Activated T-helper 1 cell treated with Interleukin-2 at 50 U/mL for 16 hours (primary cell): ENCODE results near the gene MB.

Experiments used
- DNase-seq: peaks from one replicate; pipeline ENCODE4 v3.0.0-alpha.2; 2020; ENCODE audit warnings: low read depth

The MB gene

GRCh38 chr22:35593891-35594470 lies 23.1 kb downstream of the MB start:
- no peak for DNase-seq

- no peak for DNase-seq
These were observed 23.8 kb downstream of the MB start for GRCh38 chr22:35593071-35593890.

- DNase-seq = no peak
These were observed 24.6 kb downstream of the MB start for GRCh38 chr22:35592418-35592967.

- DNase-seq = no peak
These were observed 25.3 kb downstream of the MB start for GRCh38 chr22:35591714-35592417.

- DNase-seq = no peak
These were observed 26.4 kb downstream of the MB start for GRCh38 chr22:35590634-35591295.

GRCh38 chr22:35589756-35590093 lies 27.4 kb downstream of the MB start:
- DNase-seq = no peak

- DNase-seq = no peak
These were observed 27.9 kb downstream of the MB start for GRCh38 chr22:35589071-35589755.

GRCh38 chr22:35587896-35588295 lies 29.2 kb downstream of the MB start:
- DNase-seq = no peak

- DNase-seq = no peak
These were observed 29.7 kb downstream of the MB start for GRCh38 chr22:35587447-35587870.

GRCh38 chr22:35586771-35587170 lies 30.4 kb downstream of the MB start:
- no peak for DNase-seq

- peak; percentile 27 for DNase-seq
These were observed 34.1 kb downstream of the MB start for GRCh38 chr22:35582861-35583670.

- no peak for DNase-seq
These were observed 34.8 kb downstream of the MB start for GRCh38 chr22:35582218-35582860.

GRCh38 chr22:35581023-35581413 lies 36.1 kb downstream of the MB start:
- no peak for DNase-seq

GRCh38 chr22:35580351-35581022 lies 36.6 kb downstream of the MB start:
- no peak for DNase-seq

GRCh38 chr22:35578836-35579575 lies 38.1 kb downstream of the MB start:
- no peak for DNase-seq

GRCh38 chr22:35577799-35578659 lies 39.1 kb downstream of the MB start:
- no peak for DNase-seq

GRCh38 chr22:35576671-35577070 lies 40.5 kb downstream of the MB start:
- DNase-seq = no peak

GRCh38 chr22:35575116-35575748 lies 41.9 kb downstream of the MB start:
- no peak for DNase-seq
